Lower leg skin (tissue), 4 donors: Measurements from ENCODE around the gene MGAT3. TPM values are rescaled to one million over a fixed set of nuclear protein-coding genes. Genes with fewer than 3 reads are reported as not detected.

Experiments
- DNase-seq, 2 donors: peaks; one replicate each; pipeline ENCODE4 v3.0.0-alpha.2; 2019; ENCODE audit warnings: low spot score in 2 of 2
- H3K4me3 ChIP-seq: fragments of 200-600 bp; sonication (generic); 2 replicates; pipeline ENCODE4 v1.5.1; 2017; ENCODE audit warnings: mild to moderate bottlenecking, low read depth; ENCODE audit not compliant: poor library complexity, severe bottlenecking
- POLR2A ChIP-seq, 2 donors: fragments of 450-650 bp; IDR thresholded peaks; one replicate each; pipeline ENCODE4 v1.6.1; 2016 to 2017; ENCODE audit warnings: antibody characterized with exemption in 2 of 2, mild to moderate bottlenecking in 1 of 2, moderate library complexity in 1 of 2
- WGBS, 2 donors: methylation state at CpG; one replicate each; pipeline ENCODE4 v1.1.5; 2018; 5-methylcytosine and 5-hydroxymethylcytosine counted together
- intact Hi-C: fragments of 100-400 bp; cut with DNase I; formaldehyde crosslinking; loops from one replicate; pipeline ENCODE4 v1.15.0; 2023; ENCODE audit warnings: low total_unique reads
- total RNA-seq, 4 donors: library from RNA; depleted of rRNA; stranded (reverse); fragments of >200 nt; gene quantifications; one replicate each; pipeline ENCODE4 v1.1.0, GENCODE V29; 2016
- TF ChIP-seq, protein P1 (sequence below), 3 donors: fragments of 450-650 bp; IDR thresholded peaks; one replicate each; pipeline ENCODE4 v1.5.1; 2016; ENCODE audit warnings: antibody characterized with exemption in 3 of 3, mild to moderate bottlenecking in 3 of 3, moderate library complexity in 2 of 3

The MGAT3 gene
- total RNA-seq, 4 donors from 2014 or later = 1.2 to 5.5 (median 3.2) TPM

DNA sequence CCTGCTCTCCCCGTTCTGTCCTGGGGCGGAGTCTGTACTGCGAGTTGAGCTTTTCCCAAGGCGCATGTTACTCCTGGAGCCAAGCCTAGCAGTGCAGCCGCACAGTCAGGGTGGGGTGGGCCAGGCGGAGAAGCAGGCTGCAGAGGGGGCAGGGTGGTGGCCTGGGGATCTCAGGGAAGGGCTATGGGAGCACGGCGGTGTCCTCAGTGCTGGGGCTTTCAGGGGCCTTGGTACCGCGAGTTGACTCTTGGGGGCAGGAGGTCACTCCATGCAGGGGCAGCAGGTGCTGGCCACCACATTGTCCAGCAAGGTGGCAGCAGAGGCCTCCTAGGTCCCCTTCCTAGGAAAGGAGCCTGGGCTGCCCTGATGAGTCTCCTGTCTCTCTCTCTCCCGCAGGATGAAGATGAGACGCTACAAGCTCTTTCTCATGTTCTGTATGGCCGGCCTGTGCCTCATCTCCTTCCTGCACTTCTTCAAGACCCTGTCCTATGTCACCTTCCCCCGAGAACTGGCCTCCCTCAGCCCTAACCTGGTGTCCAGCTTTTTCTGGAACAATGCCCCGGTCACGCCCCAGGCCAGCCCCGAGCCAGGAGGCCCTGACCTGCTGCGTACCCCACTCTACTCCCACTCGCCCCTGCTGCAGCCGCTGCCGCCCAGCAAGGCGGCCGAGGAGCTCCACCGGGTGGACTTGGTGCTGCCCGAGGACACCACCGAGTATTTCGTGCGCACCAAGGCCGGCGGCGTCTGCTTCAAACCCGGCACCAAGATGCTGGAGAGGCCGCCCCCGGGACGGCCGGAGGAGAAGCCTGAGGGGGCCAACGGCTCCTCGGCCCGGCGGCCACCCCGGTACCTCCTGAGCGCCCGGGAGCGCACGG lies 30.4 kb downstream of the MGAT3 start:
- DNase-seq = no peak
- H3K4me3 ChIP-seq = no peak overlapping the region
- intact Hi-C loops = no loop called here
- TF ChIP-seq POLR2A (IDR thresholded peaks at IDR 0.05) = no peak
- TF ChIP-seq, protein P1, sequence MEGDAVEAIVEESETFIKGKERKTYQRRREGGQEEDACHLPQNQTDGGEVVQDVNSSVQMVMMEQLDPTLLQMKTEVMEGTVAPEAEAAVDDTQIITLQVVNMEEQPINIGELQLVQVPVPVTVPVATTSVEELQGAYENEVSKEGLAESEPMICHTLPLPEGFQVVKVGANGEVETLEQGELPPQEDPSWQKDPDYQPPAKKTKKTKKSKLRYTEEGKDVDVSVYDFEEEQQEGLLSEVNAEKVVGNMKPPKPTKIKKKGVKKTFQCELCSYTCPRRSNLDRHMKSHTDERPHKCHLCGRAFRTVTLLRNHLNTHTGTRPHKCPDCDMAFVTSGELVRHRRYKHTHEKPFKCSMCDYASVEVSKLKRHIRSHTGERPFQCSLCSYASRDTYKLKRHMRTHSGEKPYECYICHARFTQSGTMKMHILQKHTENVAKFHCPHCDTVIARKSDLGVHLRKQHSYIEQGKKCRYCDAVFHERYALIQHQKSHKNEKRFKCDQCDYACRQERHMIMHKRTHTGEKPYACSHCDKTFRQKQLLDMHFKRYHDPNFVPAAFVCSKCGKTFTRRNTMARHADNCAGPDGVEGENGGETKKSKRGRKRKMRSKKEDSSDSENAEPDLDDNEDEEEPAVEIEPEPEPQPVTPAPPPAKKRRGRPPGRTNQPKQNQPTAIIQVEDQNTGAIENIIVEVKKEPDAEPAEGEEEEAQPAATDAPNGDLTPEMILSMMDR (IDR thresholded peaks at IDR 0.05) = no peak
- 76 to 81% methylated on average over 44 to 45 of the region's 45 CpGs for WGBS, 2 donors

GRCh38 chr22:39487826-39488520 lies 31.2 kb downstream of the MGAT3 start:
- H3K4me3 ChIP-seq = no peak overlapping the region
- no peak for DNase-seq
- 96% methylated on average over 58 to 63 of the region's 70 CpGs for WGBS, 2 donors
- intact Hi-C loops = no loop called here
- TF ChIP-seq, protein P1 (IDR thresholded peaks at IDR 0.05) = no peak

DNA sequence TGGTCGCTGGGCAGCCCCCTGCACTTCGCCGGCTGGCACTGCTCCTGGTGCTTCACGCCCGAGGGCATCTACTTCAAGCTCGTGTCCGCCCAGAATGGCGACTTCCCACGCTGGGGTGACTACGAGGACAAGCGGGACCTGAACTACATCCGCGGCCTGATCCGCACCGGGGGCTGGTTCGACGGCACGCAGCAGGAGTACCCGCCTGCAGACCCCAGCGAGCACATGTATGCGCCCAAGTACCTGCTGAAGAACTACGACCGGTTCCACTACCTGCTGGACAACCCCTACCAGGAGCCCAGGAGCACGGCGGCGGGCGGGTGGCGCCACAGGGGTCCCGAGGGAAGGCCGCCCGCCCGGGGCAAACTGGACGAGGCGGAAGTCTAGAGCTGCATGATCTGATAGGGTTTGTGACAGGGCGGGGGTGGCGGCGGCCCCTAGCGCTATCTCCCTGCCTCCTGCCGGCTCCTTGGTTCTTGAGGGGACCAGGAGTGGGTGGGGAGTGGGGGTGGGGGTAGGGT lies 31.8 kb downstream of the MGAT3 start:
- intact Hi-C loops = no loop called here
- no peak for DNase-seq
- H3K4me3 ChIP-seq = no peak overlapping the region
- TF ChIP-seq, protein P1 (IDR thresholded peaks at IDR 0.05) = no peak
- TF ChIP-seq POLR2A (IDR thresholded peaks at IDR 0.05) = no peak
- WGBS, 2 donors = 88% methylated on average over 33 to 36 of the region's 39 CpGs

DNA sequence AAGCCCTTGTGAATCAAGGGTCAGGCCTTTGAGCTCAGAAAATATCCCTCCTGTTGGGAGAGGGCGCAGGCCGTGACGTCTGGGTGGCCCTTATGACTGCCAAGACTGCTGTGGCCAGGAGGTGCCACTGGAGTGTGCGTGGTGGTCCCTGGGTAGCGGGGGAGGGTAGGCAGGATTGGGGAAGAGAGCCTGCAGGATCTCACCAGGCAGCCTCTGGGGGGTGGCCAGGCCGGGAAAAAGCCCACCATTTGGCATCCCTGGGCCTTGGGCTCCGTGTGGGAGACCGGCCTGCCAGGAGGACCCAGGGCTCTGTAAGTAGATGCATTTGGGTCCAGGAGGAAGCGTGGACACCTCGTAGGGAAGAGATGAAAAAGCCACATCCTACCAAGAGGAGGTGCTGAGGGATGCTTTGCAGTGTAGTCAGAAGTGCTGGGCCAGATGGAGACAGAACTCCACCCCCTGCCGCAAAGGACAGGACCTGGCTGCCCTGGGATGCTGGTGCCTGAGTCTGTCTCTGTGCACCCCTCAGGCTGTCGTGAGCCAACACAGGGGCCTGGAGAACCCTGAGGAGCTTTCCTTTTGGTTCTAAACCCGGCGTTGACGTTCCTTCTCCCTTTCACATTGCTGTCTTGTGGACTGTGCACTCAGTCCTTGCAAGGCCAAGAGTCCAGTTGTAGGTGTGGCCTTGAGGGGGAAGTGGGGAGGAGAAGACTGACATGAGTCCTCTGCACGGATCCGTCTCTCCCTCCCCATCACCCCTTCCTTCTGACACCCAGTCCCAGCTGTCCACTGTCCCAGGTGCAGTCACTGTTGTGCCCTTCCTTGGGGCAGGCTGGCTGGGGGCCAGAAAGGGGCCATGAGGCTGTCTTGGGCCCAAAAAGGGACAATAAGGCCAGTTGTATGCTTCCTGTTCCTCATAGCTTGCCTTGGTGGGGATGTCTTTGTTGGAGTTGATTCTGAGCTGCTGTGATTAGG lies 32.6 kb downstream of the MGAT3 start:
- WGBS, 2 donors = 83 to 86% methylated on average over 17 of the region's 17 CpGs
- no peak overlapping the region for H3K4me3 ChIP-seq
- intact Hi-C loops = no loop called here
- no peak for TF ChIP-seq POLR2A (IDR thresholded peaks at IDR 0.05)
- TF ChIP-seq, protein P1 (IDR thresholded peaks at IDR 0.05) = no peak
- no peak for DNase-seq

DNA sequence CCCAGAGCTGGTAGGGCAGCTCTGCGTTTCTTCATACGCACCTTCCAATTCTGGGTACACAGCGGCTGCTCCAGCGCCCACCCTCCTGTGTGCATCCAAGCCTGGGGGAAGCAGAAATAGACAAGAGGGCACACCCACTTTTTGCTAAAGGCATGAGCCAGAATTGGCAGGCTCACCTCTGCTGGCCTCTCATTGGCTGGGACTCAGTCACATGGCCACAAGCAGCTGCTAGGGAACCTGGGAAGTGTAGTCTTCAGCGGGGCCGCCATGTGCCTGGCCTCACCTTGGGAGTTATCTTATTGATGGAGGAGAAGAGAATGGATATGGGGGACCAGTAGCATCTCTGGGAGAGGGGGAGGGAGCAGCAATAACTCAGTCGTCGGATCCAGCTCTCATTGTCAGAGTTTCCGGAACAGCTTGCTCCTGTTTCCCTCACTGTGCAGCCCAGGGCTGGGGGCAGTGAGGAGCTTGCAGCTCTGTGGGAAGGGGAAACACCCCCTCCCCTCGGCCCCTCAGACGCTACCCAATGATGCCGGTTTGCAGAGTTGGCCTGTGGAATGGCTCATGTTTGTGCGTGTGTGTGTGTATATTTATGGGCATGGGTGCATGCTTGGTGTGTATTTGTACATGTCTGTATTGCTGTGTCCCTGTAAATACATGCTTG lies 33.5 kb downstream of the MGAT3 start:
- intact Hi-C loops = no loop called here
- peak; percentile 84 to 94 for DNase-seq
- TF ChIP-seq, protein P1 (IDR thresholded peaks at IDR 0.05) = no peak
- no peak for TF ChIP-seq POLR2A (IDR thresholded peaks at IDR 0.05)
- 40 to 42% methylated on average over 12 to 13 of the region's 13 CpGs for WGBS, 2 donors
- no peak overlapping the region for H3K4me3 ChIP-seq
